ENCODE data around the gene F2RL3.

The F2RL3 gene

GRCh38 chr19:16875584-16876555 lies 12.9 kb upstream of the F2RL3 start:
- DNase-seq, result no peak

DNA sequence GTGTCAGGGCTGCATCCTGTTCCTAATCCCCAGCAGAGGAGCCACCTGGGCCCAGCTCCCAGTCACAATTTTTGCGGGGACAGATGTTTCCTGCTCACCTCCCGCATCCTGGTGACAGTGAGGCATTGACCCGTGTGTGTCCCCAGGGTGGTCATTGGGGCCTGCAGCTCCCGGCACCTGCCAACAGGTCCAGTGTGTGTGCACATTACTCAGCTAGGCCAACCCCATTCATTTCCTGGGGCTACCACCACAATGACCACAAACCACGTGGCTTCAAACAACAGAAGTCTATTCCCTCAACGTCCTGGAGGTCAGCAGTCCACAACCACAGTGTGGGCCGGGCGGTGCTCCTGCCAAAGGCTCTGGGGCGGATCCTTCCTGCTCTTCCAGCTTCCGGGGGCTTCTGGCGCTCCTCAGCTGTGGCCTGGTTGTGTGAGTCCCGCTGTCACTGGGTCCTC lies 11.9 kb upstream of the F2RL3 start:
- no peak for DNase-seq

DNA sequence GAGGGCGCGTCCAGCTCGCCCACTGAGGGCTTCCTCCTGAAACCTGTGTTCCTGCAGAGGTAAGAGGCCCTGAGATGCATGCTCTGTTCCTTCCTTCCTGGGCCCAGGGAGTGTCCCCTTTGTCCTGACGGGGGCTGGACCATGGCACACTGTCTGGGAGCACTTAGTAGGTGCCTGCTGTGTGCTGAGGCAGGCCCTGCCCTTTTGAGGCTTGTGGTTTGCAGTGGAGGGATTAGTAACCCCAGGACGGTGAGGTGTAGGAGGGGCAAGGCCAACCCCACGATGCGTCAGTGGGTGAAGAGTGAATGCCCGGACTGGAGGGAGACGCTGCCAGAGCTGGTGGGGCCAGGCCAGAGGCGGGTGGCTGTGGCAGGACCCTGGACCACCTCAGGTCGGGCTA lies 11.2 kb upstream of the F2RL3 start:
- DNase-seq, result no peak

GRCh38 chr19:16878181-16878965 lies 10.4 kb upstream of the F2RL3 start:
- DNase-seq, result no peak

- no peak for DNase-seq
Observed at GRCh38 chr19:16880884-16881554, 7.8 kb upstream of the F2RL3 start.

GRCh38 chr19:16882146-16882545 lies 6.7 kb upstream of the F2RL3 start:
- no peak for DNase-seq

DNA sequence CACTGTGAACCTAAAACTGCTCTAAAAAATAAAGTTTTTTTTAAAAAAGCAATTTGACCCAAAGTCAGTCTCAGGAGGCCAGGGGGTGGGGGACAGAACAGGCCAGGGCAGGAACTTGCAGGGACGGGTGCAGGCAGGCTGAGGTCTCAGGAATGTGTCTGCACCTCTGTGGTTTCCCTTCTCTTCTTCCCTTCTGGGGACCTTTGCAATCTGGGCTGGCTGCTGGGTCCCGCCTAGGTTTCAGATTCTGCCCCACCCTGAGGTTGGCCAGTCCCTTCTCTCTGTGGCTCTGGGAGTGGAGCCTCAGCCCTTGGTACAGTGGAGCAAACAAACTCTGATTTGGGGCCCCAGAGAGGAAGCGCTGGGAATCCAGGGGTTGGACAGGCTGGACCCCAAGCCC lies 5.3 kb upstream of the F2RL3 start:
- DNase-seq, result no peak

DNA sequence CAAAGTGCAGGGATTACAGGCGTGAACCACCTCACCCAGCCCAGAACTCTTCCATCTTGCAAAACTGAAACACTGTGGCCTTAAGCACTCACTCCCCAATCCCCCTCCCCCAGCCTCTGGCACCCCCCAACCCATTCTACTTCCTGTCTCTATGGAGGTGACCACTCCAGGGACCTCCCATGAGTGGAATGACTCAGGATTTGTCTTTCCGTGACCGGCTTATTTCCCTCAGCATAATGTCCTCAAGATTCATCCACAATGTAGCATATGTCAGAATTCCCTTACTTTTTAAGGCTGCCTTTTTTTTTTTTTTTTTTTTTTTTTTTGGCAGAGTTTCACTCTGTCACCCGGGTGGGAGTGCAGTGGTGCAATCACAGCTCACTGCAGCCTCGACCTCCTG lies 3.6 kb upstream of the F2RL3 start:
- DNase-seq, result no peak

DNA sequence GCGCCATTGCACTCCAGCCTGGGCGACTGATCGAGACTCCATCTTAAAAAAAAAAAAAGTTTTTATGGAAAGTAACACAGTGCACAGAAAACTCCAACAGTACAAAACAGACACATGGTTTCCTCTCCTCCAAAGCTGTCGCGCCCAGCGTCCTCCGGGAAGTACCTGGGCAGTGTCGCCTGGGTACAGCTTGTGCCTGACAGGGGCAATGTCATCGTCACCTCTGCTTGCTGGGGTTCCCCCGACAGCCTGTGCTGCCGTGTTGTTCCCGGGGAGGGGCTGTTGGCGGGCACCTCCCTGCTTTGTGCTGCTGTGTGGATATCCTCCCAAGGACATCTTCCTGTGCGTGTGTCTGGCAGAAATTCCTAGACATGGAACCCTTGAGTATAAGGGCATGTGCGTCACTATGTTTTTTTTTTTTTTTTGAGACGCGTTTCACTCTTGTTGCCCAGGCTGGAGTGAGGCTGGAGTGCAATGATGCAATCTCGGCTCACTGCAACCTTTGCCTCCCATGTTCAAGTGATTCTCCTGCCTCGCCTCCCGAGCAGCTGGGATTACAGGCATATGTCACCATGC lies 2.4 kb upstream of the F2RL3 start:
- DNase-seq, result no peak

DNA sequence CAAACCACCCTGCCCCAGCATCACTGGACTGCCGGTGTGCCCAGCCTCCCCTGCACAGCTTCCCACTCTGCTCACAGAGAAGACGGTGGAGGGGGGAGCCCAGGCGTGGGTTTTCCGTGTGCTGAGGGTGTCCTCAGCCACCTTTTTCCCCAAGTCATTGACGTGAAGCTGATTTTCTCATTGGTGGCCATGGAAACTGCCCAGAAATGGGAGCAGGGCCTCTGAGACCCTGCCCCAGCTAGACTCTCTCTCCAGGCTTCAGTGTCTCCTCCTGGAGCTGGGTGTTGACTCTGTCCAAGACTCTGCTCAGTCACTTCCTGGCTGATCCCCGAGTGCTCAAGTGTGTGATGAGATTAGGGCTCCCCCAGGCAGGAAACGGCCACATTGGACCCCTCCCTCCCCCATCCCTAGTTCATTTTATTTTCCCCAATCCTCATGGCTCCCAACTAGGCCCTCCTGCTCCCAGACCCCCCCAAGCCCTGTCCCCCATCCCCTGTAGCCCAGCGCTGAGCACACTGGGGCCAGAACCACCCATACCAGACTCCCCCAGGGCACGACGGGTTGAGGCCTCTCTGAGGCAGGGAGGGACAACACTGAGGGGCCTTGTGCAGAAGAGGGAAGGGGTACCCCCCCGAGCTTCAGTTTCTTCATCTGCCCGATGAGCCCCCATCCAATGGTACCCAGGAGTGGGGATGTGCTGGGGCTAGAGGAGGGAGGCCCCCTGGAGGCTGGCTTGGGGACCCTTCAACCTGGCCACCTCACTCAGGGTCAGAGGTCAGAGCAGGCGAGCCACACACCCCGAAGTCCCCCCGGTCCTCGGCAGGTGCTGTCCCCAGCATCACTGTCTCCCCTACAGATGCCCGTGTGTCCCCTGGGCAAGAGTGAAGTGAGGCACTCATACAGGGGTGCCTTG lies 1.2 kb upstream of the F2RL3 start:
- no peak for DNase-seq

DNA sequence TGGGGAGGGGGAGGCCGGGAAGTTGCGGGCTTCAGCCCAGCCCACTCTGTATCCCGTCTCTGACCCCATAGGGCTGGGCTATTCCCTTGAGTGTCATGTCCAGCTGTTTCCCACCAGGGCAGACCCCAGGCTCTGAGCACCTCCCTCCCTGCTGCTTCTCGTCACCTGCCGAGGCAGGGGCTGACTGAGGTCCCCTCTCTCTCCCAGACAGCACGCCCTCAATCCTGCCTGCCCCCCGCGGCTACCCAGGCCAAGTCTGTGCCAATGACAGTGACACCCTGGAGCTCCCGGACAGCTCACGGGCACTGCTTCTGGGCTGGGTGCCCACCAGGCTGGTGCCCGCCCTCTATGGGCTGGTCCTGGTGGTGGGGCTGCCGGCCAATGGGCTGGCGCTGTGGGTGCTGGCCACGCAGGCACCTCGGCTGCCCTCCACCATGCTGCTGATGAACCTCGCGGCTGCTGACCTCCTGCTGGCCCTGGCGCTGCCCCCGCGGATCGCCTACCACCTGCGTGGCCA lies 625 bp downstream of the F2RL3 start:
- no peak for DNase-seq

DNA sequence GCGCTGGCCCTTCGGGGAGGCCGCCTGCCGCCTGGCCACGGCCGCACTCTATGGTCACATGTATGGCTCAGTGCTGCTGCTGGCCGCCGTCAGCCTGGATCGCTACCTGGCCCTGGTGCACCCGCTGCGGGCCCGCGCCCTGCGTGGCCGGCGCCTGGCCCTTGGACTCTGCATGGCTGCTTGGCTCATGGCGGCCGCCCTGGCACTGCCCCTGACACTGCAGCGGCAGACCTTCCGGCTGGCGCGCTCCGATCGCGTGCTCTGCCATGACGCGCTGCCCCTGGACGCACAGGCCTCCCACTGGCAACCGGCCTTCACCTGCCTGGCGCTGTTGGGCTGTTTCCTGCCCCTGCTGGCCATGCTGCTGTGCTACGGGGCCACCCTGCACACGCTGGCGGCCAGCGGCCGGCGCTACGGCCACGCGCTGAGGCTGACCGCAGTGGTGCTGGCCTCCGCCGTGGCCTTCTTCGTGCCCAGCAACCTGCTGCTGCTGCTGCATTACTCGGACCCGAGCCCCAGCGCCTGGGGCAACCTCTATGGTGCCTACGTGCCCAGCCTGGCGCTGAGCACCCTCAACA lies 1.2 kb downstream of the F2RL3 start:
- DNase-seq, result no peak

DNA sequence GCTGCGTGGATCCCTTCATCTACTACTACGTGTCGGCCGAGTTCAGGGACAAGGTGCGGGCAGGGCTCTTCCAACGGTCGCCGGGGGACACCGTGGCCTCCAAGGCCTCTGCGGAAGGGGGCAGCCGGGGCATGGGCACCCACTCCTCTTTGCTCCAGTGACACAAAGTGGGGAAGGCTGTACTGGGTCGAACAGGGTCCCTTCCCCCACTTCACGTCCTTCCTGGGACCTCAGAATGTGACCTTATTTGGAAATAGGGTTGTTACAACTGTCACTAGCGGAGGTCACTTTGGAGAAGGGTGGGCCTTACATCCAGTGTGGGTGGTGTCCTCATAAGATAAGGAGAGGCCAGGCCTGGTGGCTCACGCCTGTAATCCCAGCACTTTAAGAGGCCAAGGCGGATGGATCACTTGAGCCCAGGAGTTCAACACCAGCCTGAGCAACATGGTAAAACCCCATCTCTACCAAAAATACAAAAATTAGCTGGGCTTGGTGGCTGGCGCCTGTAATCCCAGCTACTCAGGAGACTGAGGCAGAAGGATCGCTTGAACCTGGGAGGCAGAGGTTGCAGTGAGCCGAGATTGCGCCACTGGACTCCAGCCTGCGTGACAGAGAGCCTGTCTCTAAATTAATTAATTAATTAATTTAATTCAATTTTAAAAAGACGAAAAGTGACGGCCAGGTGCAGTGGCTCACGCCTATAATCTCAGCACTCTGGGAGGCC lies 1.8 kb downstream of the F2RL3 start:
- no peak for DNase-seq

DNA sequence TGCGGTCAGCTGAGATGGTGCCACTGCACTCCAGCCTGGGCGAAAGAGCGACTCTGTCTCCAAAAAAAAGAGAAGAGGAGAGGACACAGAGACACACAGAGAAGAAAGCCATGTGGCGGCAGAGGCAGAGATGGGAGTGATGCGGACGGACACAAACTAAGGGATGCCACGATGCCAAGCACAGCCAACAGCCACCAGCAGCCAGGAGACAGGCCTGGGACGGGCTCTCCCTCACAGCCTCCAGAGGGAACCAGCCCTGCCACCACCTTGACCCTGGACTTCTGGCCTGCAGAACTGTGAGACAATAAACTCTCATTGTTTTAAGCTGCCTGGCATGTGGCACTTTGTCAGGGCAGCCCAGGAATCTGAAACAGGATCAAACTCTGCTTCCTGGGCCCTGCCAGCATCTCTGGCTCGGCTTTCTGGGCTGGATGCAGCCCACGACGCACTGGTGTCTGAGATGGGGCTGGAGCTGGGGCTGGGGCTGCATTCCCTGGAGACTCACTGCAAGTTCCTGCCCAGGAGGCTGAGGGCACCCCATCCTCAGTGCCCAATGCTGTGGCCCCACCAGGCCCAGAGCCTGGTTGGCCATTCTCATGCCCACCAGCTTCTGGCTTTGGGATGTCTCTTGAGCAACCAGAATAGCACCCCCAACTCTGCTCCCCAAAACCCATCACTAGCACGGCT lies 3.0 kb downstream of the F2RL3 start:
- DNase-seq, result no peak

DNA sequence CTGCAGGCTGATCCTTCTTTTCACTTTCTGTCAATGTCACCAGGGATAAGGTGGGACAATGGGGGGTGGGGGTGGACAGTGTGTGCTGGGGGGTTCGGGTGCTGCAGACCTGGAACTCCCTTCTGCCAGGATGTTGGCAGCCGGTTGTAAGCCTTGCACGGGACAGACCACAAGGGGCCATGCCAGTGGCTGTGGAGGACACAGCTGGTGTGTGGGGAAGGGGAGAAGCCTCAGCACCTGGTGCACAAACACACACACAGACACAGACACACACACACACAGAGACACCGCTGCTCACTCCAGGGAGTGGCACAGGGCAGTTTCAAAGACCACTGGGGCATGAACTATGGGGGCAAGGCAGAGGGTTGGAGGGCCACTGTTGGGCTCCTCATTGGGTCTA lies 3.6 kb downstream of the F2RL3 start:
- DNase-seq, result no peak

GRCh38 chr19:16892868-16893685 lies 4.3 kb downstream of the F2RL3 start:
- DNase-seq, result no peak

GRCh38 chr19:16893686-16893989 lies 4.8 kb downstream of the F2RL3 start:
- DNase-seq, result no peak

DNA sequence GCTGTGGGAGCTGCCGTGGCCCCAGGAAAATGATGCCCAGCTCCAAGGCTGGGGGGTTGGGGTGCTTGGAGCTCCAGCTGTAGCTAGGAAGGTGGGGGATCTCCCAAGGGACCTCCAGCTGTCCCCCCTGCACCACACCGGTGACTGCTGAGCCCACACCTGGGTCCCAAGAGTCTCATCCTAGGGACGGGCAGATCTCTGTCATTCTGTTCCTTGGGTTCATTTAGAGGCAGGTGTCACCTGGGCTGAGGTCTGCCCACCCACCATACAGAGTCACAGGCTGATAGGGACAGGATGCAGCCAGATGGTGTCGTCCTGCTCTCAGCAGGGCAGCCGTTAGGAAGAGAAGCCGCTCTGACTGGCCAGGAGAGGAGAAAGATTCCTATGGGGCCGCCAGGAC lies 5.3 kb downstream of the F2RL3 start:
- DNase-seq, result no peak

GRCh38 chr19:16895467-16896145 lies 6.8 kb downstream of the F2RL3 start:
- no peak for DNase-seq
